RPMI7951 (cell line): ENCODE results near the gene PRUNE2. TPM values are rescaled to one million over a fixed set of nuclear protein-coding genes. Genes with fewer than 3 reads are reported as not detected.

Experiments used
- DNase-seq: peaks from one replicate; pipeline ENCODE4 v3.0.0-alpha.2; 2012; ENCODE audit warnings: low read depth
- total RNA-seq: library from RNA; depleted of rRNA; stranded (reverse); fragments of >200 nt; shearing (Covaris generic); gene quantifications from 2 replicates; pipeline ENCODE4 v1.2.3, GENCODE V29; 2014

PRUNE2 gene
- total RNA-seq, 1 experiment from 2014 or later = 0.12 TPM

DNA sequence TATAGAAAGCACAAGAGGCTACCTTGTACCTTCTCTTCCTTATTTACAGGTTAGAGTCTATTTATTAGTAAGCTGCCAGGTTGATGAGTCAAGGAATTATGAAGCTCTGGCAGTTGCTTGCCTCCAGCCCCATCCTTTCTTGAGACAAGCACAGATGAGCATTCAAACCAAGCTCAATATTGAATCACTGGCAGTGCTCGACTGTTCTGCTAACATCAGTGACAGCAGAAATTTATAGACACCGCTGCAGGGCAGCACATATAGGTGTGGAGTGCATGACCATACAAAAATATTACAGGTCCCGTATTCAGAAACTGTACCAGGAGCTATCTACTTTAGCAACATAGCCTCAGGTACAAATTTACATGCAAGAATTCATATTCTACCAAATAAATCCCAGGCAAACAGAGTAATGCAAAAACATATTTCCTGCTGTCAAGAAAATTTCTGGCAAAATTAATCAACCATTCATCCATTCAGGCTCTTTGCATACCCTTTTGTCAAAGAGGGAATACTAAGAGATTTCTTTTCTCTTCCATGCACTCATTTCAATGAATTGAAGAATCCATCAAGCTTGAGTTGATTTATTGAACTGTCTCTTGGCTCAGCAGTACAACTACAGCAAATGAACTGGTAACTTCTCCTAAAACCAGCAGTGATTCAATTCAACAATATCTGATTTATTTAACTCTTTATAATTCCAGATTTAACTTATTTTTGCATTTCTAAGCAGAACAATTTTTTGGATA lies 168.6 kb downstream of the PRUNE2 start:
- no peak for DNase-seq

DNA sequence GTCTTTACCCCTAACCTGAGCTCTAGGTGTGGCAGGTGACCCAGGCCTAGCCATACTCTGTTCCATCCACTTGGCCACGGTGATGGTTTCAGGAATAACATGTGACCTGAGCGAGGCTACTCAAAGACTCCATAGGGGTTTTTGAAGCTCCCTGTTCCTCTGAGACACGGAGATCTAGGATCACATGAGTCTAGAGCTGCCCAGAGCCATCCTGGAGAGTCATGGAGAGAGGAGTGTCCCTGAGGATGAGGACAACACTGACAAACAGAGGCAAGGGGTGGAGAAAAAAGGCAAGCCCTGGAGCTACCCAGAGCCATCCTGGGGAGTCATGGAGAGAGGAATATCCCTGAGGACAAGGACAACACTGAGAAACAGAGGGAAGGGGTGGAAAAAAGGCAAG lies 171.2 kb downstream of the PRUNE2 start:
- DNase-seq = no peak

DNA sequence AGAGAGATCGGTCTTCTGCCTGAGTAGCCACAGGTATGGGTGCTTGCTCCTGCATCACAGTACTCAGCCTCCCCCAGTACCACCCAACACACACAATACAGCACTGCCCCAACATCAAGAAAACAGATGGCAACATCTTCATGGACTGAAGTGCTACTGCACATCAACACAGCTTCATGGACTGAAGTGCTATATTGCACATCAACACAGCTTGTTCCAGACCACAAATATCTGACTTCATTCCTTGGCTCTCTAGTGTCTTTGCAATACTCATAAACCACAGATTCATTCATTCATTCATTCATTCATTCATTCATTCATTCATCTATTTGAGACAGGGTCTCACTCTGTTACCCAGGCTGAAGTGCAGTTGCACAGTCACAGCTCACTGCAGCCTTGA lies 172.8 kb downstream of the PRUNE2 start:
- no peak for DNase-seq

DNA sequence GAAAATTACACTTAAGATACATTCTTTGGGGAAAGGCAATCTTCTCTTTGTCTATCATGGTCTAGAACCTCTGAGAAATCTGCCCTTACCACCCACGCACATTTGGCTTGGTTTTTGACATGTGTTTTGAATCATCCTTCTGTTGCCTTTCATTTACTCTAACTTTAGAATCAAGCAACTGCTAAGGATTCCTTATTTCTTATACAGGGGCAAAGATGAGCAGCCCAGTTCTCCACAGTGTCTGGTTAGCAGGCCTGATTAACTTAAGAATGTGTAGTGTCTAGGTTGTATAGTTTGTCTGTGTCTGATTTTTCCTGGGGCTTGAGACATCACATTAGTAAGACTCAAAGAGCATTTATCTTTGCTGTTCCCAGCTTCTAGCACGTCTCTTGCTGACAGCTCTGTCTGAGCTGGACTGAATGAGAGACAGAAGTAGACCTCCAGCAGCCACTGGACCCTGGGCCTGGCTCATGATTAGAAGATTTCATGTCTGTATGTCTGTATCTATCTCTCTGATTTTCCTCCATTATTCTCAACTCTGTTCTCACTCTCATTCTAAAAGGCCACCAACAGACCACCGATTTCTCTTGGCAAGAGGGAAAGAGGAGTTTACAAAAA lies 173.5 kb downstream of the PRUNE2 start:
- DNase-seq = no peak

DNA sequence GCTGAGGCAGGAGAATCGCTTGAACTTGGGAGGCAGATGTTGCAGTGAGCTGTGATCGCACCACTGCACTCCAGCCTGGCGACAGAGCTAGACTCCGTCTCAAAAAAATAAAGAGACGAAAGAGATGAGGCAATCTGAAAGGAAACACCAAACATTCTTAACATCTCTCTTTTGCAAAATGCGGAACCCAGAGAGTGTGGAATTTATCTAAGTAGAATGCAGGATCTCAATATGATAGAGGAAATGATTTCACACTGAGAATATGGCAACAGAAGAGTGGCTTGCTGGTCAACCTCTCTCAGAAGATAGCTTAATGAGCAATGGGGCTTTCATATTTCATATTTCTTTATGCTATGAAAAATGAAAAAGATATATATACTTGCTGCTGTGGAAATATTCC lies 175.1 kb downstream of the PRUNE2 start:
- no peak for DNase-seq

DNA sequence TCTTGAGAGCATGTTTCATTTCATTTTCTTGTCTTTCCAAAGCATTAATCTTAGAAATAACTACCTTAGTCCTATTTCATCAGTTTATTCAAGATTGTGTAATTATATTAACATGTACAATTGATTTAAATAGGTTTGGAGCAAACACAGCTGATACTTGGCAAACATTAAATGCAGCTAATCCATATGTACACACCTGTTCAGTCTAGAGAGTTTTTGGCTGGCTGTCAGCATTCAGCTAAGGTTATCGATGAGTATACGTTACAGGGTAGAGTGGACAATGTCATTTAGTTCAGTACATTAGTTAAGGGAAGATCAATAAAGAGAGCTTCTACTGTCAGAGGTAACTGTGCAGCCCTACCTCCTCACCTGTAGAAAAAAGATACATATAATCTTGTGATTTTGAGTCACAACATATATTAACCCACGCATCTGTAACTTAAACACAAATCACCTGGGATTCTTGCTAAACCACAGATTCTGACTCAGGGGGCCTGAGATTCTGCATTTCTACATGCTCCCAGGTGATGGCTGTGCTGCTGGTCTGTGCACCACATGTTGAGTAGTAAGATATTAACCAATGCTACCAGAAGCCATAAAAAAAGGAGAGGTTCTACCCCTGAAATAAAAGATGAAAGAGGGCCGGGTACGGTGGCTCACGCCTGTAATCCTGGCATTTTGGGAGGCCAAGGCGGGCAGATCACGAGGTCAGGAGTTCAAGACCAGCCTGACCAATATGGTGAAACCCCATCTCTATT lies 175.8 kb downstream of the PRUNE2 start:
- no peak for DNase-seq

DNA sequence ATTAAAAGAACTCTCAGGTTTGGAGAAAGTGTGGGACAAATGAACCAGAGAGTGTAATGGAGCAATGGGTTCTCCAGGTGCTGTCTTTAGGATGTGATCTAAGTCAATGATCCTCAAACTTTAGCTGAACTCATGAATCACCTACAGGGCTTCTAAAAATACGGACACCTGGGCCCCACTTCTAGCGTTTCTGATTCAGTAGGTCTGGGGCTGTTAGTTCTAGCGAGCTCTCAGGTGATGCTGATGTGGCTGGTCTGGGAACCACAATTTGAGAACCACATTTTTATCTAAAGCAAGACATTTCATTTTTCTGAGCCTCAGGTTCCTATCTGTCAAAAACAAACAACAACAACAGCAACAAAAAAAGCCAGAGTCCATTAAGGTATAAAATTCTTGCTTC lies 176.8 kb downstream of the PRUNE2 start:
- no peak for DNase-seq

DNA sequence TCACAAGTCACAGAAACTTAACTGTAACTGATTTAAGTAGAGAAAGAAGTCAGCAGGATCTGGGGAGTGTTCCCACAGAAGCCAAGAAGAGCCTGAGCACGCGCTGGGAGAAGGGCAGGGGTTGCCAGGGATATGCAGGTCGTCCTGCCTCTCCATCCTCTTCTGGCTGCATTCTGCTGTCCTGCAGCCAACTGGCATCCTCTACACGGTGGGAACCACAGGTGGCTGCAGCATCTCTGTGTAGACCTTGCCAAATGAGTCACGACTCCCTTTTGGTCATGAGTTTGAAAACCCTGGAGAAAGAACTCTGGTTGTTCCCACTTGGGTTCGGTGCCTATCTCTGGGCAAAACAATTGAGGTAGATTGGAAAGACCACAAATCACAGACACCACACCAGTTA lies 180.0 kb downstream of the PRUNE2 start:
- DNase-seq = no peak

DNA sequence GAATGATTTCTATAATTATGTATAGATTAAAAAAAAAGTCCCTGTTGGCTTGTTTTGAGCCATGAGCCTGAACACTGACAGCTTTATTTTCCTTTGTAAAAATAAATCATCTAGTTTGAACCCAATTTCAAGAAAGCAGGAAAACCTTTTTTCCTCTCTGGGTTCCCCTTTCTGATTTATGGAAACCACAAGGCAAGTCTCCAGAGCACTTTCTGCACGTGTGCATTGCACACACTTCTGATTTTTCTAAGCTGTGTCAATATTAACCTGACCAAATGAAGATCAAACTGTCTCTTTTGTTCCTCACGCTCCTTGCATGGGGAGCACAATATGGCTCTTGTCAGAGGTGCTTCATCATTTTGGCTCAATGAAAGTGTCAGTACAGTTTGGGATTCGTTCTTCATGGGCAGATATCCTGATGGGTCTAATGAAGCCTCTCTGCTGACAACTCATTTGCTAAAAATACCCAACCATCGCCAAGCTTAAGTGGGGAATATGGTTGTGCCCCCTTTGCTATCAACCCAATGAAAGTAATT lies 180.8 kb downstream of the PRUNE2 start:
- no peak for DNase-seq

DNA sequence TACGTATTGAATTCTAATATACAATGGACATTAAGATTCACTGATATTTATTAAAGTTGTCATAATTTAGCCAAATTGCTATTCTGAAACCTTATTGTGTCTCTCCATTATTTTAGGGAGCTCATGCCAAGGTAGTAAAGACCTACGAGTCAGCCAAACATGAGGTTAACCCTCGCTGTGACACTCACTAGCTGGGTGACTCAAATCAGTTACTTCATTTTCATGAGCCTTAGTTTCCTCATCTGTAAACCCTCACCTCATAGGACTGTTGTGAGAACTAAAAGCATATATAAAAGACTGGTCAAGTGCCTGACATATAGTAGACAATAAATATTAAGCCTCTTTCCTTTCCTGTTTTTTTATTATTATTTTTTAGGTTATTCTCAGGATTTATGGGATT lies 185.7 kb downstream of the PRUNE2 start:
- no peak for DNase-seq

DNA sequence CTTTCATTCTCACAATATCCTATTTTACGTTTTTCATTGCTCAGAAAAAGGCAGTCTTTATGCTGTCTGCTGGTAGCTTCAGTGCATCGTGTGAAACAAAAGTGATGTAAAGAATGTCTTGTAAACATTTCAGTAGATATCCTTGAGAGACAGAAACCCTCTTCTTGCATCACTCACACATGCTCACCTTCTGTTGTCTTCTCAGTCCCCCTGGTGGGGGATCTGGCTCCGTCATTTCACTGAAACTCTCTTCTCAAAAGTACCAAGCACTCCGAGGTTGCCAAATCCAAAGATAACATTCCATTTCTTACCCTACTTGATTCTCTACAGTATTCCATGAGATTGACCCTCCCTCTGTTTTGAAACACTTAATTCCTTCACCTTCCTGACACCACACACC lies 187.7 kb downstream of the PRUNE2 start:
- DNase-seq = no peak

DNA sequence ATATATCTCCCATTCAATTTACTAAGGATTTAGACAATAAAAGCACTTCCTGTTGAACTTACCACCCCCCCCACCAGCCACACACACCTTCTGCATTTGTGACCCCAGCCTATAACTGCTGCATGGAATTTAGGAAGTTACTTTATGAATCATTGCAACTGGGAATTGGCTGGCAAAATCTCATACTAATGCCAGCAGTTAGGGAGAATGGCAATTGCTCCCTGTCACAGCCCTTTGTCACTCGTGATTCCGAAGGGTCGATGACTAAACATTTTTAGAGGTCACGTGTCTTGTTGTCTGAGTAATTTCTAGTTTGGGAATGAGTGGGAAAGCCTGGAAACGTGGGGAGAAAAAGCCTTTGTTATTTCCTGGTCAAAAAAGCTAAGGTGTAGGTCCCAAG lies 188.3 kb downstream of the PRUNE2 start:
- peak; percentile 11 for DNase-seq

DNA sequence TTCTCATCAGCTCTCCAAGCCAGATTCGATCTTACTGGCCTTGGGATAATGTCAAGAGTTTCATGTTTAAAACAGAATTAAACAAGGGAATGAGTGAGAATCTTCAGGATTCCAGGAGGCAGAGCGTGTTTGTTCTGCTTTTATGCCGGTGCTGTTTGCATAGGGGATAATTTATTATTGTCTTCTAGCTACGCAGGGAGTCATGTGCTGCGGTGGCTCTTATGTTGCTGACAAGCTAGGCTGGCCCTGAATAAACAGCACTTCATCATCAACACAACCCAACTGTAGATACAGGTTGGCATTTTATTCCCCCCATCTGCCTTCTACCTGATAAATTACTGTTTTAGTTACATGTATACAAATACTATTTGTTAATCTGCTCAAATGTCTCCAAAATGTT lies 188.7 kb downstream of the PRUNE2 start:
- DNase-seq = no peak

DNA sequence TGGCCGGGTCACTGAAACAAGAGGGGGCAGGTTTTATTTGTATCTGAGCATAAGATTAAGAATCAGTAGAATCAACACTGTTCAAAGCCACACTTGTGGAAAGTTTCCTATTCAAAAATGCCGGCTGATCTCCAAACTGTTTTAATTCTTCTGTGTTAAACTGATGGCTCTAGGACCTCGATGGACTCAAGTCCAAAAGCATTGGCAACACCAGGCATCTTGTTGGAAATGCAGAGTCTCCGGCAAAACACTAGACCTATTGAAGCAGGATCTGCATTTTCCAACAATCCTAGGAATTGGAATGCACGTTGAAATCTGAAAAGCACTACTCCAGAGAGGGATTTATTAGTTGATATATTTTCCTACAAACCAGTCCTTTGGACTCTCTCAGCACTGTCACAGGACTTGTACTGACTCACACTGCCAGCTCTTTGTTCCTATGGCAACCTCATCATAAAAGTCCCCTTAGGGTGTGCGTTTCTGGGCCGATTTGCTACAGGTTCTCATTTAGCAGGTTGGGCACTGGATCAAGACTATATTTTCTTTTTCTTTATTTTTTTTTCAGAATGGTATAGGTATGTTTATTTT lies 189.7 kb downstream of the PRUNE2 start:
- DNase-seq = peak; percentile 16

DNA sequence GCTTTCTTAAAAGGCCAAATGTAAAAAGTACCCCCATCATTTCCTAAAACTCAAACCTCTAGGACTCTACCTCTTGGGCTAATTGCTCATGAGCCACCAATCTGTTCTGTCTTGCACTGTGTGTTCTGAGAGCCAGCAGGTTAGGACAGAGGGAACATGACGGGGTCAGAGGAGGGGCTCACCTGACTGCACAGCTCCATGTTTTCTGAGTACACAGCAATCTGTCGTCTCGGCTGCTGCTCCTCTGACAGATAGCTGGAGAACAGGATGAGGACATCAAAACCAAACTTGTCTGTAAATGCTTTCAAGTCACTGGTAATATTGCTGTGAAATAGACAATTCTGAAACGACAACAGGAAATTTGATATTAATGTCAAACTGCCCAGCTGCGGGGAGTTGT lies 192.5 kb downstream of the PRUNE2 start:
- no peak for DNase-seq

DNA sequence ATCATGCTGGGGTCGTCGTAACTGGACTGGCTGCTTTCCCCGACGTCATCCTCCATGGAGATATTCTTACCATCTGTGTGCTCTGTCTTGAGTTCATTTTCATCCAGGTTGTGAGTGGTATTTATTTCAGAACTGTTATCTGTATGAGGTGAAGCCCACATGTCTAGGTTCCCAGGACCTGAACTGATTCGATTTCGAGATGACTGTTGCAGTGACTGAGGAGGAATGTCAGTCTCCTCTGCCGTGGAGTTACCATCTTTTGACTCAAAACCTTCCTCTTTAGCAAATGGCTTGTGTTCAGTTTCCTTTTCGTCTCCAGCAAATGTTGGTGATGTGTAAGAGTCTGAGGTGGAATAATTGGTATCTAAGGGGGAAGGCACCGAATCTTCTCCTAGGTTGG lies 196.9 kb downstream of the PRUNE2 start:
- no peak for DNase-seq

DNA sequence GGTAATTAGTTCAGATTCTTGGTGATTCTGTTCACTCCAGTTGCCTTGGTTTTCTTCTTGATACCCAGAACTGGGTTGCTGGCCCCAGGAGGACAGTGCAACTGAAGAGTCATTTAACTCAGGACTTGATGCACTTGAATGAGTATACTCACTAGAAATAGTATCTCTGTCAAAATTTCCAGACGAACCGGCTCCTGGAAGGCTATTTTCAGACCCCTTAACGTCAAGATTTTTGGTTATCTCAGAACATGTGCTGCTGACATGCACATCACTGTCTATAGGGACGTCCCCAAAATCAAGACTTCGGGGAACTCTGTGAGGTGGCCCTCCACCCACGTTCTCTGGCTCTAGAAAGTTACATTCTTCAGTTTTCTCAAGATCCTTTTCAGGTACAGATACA lies 198.4 kb downstream of the PRUNE2 start:
- no peak for DNase-seq

DNA sequence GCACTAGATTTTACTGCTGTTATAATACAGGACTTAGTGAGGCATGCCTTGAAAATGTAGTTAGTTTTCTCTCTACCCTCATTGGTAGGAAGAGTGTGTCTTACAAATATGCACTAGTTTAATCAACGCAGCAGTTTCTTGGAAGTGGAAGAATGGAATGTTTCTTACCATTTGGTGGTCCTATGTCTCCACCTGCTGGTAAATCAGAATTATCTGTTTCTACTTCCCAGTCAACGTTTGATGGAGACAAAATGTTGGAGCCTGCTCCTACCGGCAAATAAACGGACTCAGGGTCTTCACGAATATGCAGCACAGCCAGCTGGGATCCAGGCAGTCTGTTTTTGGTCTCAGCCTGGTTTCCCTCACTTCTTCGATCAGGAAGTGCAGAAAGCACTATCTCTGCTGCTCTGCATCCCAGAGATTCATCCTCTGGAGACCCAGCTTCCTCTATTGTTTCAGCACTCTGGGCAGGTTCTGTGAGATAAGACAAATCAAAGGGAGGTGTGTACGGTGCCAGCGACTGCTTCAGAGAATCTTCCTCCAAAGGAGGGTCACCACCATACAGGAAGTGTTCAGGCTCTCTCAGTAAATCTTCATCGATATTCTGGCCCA lies 201.2 kb downstream of the PRUNE2 start:
- DNase-seq = peak; percentile 68

DNA sequence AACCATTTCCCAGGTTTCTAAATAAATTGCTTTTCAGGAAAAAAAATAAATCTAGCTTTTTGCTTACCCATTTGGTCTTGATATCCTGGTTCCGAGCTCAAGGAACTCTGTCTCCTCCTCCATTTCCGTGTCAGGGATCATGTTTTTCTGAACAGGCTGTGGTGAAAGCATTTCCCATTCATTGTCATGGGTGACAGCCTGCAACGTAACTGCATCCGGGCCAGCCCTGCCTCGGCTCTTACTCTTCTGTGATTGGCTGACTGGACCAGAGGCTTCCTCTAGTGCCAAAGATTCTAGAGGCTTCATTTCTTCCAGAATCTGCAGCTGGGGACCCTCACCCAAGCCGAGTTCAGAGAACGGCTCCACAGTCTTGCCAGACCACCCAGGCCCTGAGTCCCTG lies 202.6 kb downstream of the PRUNE2 start:
- no peak for DNase-seq

DNA sequence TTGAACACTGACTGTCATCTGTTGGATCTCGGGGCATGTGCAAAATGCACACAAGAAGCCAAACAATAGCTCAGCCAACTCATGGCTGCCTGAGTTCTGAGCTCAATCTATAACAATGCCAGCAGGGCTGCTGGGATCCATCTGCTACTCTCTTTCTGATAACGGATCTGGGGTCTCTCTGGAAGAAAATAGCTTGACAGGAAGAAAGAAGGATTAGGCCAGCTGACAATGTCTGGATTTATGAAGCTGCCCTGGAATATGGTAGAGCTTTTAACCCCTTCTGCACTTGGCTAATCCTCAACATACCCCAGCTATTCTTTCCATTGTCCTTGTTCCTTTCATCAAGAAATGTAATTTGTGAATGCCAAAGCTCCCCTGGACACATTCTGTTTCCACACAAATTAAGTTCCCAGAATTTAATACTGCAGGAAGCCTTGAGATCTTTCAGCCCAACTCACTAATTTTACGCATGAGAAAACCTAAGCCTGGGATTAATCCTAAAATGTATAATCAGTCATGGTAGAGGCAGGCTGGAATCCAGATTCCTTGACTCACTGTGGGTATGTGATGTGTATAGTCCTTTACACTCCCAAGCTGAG lies 204.4 kb downstream of the PRUNE2 start:
- DNase-seq = no peak

DNA sequence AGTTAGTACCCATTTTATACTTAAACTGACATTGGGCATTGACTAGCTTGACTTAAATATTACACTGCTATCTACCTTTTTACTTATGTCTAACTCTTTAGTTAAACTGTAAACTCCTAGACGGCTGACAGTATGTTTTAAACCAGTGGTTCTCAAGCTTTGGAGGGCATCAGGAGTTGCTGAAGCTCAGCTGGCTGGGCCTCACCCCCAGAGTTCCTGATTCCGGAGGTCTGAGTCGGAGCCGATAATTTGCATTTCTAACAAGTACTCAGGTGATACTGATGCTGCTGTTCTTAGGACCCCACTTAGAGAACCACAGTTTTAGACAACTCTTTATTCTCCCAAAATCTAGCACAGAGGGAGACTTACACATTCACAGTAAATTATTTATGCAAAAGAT lies 205.0 kb downstream of the PRUNE2 start:
- no peak for DNase-seq

DNA sequence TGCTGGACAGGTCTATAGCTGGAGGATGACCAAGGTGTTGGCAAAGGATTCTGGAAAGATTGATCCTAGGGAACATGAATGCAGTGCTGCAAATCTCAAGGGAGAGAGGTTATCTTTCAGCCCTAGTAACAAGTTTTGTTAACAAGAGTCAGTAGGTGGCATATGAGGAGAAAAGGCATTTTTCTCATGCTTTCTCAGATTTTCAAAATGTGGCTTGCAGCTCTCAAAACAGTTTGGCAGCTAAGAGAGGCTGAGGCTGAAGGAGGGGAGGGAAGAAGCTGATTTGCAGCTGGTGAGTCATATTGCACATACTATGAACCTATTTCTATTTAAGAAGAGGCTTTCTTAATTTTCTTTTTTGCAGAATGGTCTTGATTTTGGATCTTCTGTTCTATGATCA lies 205.9 kb downstream of the PRUNE2 start:
- no peak for DNase-seq
